ENCODE data around the gene BMF.
"Not testable (repeated sequence)": the region's sequence is repeated elsewhere in the genome, so short reads cannot be mapped to it uniquely, and the experiment has no call there.

BMF gene

GRCh38 chr15:40128766-40129660 is 20.3 kb upstream of the BMF start:
- DNase-seq, result no peak

DNA sequence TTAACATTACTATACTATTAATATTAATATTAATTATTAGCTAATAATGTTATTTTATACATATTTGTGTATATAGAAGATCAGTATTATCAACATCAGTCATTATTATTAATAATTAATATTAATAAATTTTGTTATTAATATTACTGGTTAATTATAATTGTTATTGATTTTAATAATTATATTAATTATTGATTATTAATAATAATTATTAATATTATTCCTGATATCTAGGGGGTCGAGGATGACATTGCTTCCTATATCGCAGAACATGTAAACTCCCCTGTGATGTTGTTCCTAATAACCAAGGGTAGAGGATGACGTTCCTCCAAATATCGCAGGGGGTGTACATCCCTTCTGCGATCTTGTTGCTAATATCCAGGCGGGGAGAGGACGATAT is 17.3 kb upstream of the BMF start:
- DNase-seq, result no peak

- not testable (repeated sequence) for DNase-seq
Observed at GRCh38 chr15:40124807-40125285, 16.2 kb upstream of the BMF start.

DNA sequence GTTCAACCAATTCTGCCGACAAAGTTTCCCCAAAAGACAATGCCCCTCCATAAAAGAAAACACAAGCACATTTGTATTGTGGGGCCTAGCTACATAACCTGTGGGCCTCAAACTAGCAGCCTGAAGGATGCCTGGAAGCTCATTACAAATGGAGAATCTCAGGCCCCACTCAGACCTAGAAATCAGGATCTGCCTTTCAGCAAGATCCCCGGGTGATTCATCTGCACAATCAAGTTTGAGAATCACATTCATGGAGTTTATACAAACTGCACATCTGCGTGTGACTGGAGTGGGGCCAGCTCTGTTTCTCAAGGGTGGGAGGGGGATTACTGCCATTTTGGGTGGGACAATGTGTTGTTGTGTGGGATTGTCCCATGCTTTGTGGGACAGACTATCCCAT is 15.7 kb upstream of the BMF start:
- DNase-seq, result not testable (repeated sequence)

GRCh38 chr15:40123863-40124262 is 15.2 kb upstream of the BMF start:
- DNase-seq, result not testable (repeated sequence)

- not testable (repeated sequence) for DNase-seq
Observed at GRCh38 chr15:40122989-40123388, 14.3 kb upstream of the BMF start.

GRCh38 chr15:40121911-40122638 is 13.4 kb upstream of the BMF start:
- no peak for DNase-seq

GRCh38 chr15:40118473-40118872 is 9.8 kb upstream of the BMF start:
- no peak for DNase-seq

DNA sequence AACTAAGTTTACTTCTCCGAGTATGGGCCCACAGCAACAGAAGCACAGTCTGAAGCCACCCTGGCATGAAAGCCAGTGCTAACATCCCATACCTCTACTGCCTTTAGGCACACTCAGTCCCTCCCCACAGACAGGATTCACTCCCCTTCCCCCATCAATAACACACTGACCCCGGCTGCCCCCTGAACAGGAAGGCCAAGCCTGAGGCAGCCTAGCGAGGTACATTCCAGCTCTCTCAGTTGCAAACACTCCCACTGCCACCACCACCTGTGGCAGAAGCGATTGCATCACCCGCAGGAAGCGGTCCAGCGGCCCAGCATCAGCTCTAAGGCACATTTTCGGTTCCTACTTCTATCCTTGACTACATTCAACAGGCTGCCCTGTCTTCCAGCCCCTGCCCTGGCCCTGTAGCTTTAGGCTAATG is 7.0 kb upstream of the BMF start:
- peak; percentile 34 for DNase-seq

- not testable (repeated sequence) for DNase-seq
Observed at GRCh38 chr15:40115106-40115505, 6.4 kb upstream of the BMF start.

GRCh38 chr15:40114218-40114617 is 5.5 kb upstream of the BMF start:
- DNase-seq, result no peak

DNA sequence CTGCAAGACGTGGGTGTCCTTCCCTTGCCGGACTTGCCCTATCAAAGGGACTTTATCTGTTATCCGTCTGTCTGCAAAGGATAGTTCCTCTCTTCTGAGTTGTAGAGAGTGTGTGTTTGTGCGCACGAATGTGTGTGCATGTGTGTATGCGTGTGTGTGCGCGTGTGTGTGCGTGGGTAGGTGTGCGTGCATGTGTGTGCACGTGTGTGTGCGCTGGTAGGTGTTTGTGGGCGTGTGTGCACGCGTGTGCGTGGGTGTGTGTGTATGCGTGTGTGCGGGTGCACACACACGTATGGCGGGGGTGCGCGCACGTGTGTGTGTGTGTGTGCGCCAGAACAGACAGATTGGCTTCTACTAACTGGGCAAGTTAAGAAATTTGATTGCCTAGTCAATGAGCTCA is 4.1 kb upstream of the BMF start:
- no peak for DNase-seq

DNA sequence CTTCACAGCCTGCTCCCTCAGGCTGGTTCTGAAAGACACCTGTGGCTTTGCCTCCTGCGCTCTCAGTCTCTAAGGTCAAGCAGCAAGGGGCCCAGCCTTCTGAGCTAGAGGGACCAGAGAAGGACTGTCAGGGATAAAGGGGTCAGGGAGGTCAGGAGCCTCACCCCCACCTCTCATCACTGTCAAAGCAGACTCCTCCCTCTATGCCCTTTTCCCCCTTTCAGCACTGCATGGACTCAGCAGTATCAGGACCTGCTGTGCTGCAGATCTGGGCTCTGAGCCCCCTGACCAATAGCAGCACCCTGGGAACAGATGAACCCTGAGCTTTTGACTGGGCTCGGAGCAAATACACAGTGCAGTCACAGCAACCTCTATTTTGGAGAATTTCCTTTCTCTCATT is 3.2 kb upstream of the BMF start:
- DNase-seq, result no peak

- DNase-seq, result no peak
Observed at GRCh38 chr15:40110866-40111550, 2.3 kb upstream of the BMF start.

- DNase-seq, result no peak
Observed at GRCh38 chr15:40108061-40108854, 421 bp downstream of the BMF start.

DNA sequence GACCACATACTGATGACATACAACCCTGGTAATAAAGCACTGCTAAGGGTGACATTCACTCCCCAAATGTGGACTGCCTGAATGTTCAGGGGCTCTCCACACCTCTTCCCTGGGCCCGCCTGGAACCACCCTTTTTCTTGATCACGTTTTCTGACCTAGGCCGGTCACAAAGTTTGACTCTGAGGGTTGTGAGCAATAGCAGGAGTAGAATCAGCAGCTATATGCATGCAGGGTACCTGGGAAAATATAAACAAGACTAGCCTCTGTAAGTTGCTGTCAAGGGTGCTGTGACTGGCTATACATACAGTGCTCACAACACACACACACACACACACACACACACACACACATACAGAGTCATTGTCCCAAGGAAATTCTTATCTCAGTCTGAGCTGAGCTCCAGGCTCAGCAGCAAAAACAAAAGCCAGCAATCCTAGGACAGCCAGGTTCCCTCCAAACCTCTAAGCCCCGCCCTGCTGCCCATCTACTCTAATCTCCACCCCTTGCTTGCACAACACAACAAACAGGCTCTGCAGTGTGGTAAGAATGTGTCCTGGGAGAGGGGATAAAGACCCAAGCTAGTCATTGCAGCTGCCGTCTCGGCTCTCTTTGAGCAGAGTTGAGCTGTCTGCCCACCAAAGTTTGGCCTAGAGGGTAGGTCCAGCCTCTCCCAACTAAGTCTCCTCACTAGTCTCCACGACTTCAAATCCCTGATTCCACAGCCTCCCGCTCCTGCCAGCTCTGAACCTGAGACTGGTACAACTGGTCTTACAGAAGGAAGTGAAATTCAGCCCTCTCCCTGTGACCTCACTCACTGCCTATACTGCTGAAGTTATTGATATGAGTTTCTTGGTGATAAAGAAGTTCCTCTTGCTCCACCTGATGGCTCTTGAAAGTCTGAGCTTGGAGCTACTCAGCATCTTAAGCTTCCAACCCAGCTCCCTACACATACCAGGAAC is 2.2 kb downstream of the BMF start:
- no peak for DNase-seq

- DNase-seq, result peak; percentile 33
Observed at GRCh38 chr15:40105517-40106202, 3.0 kb downstream of the BMF start.

- peak; percentile 81 for DNase-seq
Observed at GRCh38 chr15:40104865-40105516, 3.7 kb downstream of the BMF start.

DNA sequence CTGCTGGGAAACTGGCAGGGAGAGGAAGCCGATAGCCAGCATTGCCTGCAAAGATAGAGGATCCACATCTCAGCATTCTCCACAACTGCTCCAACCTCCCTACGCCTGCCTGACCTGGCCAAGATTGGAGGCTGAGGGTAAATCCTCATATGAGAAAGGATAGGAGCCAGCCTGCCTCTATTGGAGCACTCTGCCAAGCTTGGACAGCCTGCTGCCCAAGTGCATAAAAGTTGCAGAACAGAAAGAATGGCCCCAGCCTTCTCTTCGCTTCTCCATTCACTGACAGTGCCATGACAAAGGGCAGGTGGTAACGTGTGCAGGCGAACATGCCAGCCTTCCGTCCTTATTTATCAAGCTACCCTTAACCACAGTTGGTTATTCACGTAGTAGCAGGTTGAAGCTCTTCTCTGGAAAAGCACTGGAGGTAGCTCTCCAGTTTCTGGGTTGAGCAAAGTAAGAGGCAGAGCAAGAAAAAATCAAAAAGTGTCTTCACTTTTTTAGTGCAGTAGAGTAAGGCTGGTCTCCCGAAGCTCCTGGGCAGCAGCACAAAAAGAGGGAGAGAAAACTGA is 4.3 kb downstream of the BMF start:
- DNase-seq, result no peak

GRCh38 chr15:40103864-40104271 is 4.8 kb downstream of the BMF start:
- DNase-seq, result no peak
